Activated naive CD4-positive, alpha-beta T cell treated with anti-CD3 and anti-CD28 coated beads for 36 hours (primary cell): ENCODE data around the gene BLVRB. TPM values are rescaled to one million over a fixed set of nuclear protein-coding genes. Genes with fewer than 3 reads are reported as not detected.
"Not testable (repeated sequence)": the region's sequence is repeated elsewhere in the genome, so short reads cannot be mapped to it uniquely, and the experiment has no call there.

Experiments used
- CTCF ChIA-PET: fragments of 350-600 bp; sonication (Branson Sonifier 250); formaldehyde crosslinking; loops from one replicate; lab custom pipeline; 2021; ENCODE audit warnings: antibody characterized with exemption; lab: Charles Lee
- DNase-seq: peaks from one replicate; pipeline ENCODE4 v3.0.0-alpha.2; 2020
- H3K27ac Mint-ChIP-seq: one replicate; pipeline ENCODE4 v1.8.0; 2021; ENCODE audit warnings: mild to moderate bottlenecking, mixed read lengths
- H3K27me3 Mint-ChIP-seq: one replicate; pipeline ENCODE4 v1.8.0; 2021; ENCODE audit warnings: low read depth, mixed read lengths
- H3K36me3 Mint-ChIP-seq: one replicate; pipeline ENCODE4 v1.8.0; 2021; ENCODE audit warnings: low read depth, mixed read lengths
- H3K4me1 Mint-ChIP-seq: one replicate; pipeline ENCODE4 v1.8.0; 2021; ENCODE audit warnings: low read depth, mixed read lengths
- H3K4me3 Mint-ChIP-seq: one replicate; pipeline ENCODE4 v1.8.0; 2021; ENCODE audit warnings: mild to moderate bottlenecking, moderate library complexity, mixed read lengths
- H3K9me3 Mint-ChIP-seq: one replicate; pipeline ENCODE4 v1.8.0; 2021; ENCODE audit warnings: mixed read lengths
- intact Hi-C: fragments of 100-400 bp; cut with micrococcal nuclease; formaldehyde crosslinking; loops from one replicate; pipeline ENCODE4 v1.15.1; 2023
- total RNA-seq, 2 experiments: library from RNA; stranded (reverse); gene quantifications; one replicate each; pipeline ENCODE4 v1.2.3, GENCODE V29; 2021

Gene BLVRB
- total RNA-seq, 2 experiments from 2014 or later = 29.4 to 30.2 TPM

DNA sequence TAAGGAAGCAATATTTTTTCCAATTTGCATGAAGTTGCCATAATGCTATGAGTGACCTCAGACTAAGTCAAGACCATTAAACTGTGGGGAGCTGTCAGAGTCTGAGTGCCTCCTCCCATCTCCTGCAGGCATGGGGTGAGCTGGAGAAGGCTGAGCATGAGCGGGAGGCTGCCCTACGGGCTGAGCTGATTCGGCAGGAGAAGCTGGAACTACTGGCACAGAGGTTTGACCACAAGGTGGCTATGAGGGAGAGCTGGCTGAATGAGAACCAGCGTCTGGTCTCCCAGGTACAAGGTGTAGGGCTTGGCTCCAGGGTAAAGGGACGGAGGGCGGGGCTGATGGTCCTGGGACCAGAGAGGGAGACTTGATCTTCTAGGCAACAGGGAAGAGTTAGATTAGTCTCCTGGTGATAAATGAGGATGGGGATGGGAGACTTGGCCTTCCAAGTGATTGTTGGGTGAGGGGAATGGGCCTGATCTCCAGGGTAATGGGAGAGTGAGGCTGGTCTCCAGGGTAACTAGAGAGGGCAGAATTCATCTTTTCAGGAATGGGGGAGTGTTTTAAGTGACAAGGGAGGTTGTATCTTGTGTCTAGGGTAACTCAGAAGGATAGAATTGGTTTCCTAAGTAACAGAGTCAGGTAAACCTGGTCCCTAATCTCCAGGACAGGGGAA is 37.2 kb upstream of the BLVRB start:
- H3K27ac Mint-ChIP-seq = no peak overlapping the region
- H3K9me3 Mint-ChIP-seq = no peaks in the 10 kb centered on the region
- intact Hi-C loops = no loop called here
- no peak for DNase-seq
- no peak overlapping the region for H3K4me3 Mint-ChIP-seq
- H3K36me3 Mint-ChIP-seq = no peaks in the 10 kb centered on the region
- CTCF ChIA-PET = no interaction called here
- peaks cover 8% of the 10 kb centered on the region for H3K27me3 Mint-ChIP-seq
- H3K4me1 Mint-ChIP-seq = peaks cover 4% of the 10 kb centered on the region

GRCh38 chr19:40502081-40502480 is 36.5 kb upstream of the BLVRB start:
- CTCF ChIA-PET = interaction anchor here (2.0 kb wide), 1 partner anchor 38 kb away, joined by 5 read pairs; no protein-coding TSS in a partner anchor
- H3K27ac Mint-ChIP-seq = no peak overlapping the region
- H3K4me1 Mint-ChIP-seq = peaks cover 4% of the 10 kb centered on the region
- H3K9me3 Mint-ChIP-seq = no peaks in the 10 kb centered on the region
- intact Hi-C loops = no loop called here
- no peaks in the 10 kb centered on the region for H3K36me3 Mint-ChIP-seq
- DNase-seq = no peak
- peaks cover 8% of the 10 kb centered on the region for H3K27me3 Mint-ChIP-seq
- no peak overlapping the region for H3K4me3 Mint-ChIP-seq

GRCh38 chr19:40501599-40501998 is 36.1 kb upstream of the BLVRB start:
- H3K27me3 Mint-ChIP-seq = peaks cover 8% of the 10 kb centered on the region
- H3K4me1 Mint-ChIP-seq = peaks cover 4% of the 10 kb centered on the region
- no peak overlapping the region for H3K4me3 Mint-ChIP-seq
- DNase-seq = no peak
- no peaks in the 10 kb centered on the region for H3K36me3 Mint-ChIP-seq
- CTCF ChIA-PET = interaction anchor here (2.0 kb wide), 1 partner anchor 37 kb away, joined by 5 read pairs; no protein-coding TSS in a partner anchor
- H3K9me3 Mint-ChIP-seq = no peaks in the 10 kb centered on the region
- intact Hi-C loops = no loop called here
- H3K27ac Mint-ChIP-seq = no peak overlapping the region

DNA sequence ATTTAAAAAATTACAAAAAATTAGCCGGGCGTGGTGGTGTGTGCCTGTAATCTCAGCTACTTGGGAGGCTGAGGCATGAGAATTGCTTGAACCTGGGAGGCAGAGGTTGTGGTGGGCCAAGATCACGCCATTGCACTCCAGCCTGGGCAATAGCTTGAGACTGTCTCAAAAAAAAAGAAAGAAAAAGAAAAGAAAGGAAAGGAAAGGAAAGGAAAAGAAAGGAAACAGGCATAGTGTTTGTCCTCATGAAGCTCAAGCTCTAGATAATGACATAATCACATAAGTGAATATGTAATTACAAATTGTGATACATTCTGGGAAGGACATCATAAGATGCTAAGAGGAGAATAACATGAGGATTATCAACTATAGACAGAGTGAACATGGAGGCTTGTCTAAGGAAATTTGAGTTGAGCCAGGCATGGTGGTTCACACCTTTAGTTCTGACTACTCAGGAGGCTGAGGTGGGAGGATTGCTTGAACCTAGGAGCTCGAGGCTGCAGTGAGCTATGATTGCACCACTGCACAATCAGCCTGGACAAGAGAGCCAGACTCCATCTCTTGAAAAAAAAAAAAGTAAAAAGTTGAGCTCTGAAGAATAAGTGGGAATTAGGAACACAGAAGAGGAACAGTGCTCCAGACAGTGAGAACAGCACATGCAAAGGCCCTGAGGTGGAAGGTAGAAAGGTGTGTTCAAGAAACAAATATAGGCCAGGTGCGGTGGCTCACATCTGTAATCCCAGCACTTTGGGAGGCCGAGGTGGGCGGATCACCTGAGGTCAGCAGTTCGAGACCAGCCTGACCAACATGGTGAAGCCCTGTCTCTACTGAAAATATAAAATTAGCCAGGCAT is 35.4 kb upstream of the BLVRB start:
- H3K27me3 Mint-ChIP-seq, H3K27ac Mint-ChIP-seq, H3K9me3 Mint-ChIP-seq, H3K4me3 Mint-ChIP-seq, H3K4me1 Mint-ChIP-seq, DNase-seq, H3K36me3 Mint-ChIP-seq, intact Hi-C loops: not testable (repeated sequence)
- CTCF ChIA-PET = interaction anchor here (2.0 kb wide), 1 partner anchor 36 kb away, joined by 5 read pairs; no protein-coding TSS in a partner anchor

DNA sequence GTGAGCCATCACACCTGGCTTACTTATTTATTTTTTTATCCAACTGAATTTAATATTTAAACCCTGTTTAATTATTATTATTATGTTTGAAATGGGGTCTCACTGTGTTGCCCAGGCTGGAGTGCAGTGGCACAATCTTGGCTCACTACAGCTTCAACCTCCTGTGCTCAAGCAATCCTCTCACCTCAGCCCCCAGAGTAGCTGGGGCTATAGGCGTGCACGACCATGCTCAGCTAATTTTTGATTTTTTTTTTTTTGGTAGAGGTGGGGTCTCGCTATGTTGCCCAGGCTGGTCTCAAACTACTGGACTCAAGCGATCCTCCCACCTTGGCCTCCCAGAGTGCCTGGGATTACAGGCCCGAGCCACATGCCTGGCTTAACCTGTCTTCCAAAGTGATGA is 33.8 kb upstream of the BLVRB start:
- no peaks in the 10 kb centered on the region for H3K36me3 Mint-ChIP-seq
- peaks cover 13% of the 10 kb centered on the region for H3K27me3 Mint-ChIP-seq
- H3K27ac Mint-ChIP-seq = no peak overlapping the region
- intact Hi-C loops = no loop called here
- no peaks in the 10 kb centered on the region for H3K4me1 Mint-ChIP-seq
- H3K4me3 Mint-ChIP-seq = no peak overlapping the region
- no peak for DNase-seq
- H3K9me3 Mint-ChIP-seq = no peaks in the 10 kb centered on the region
- CTCF ChIA-PET = interaction anchor here (0.7 to 1.0 kb wide), 2 partner anchors 11 to 1667 kb away, joined by 3 to 4 read pairs; no protein-coding TSS in a partner anchor

DNA sequence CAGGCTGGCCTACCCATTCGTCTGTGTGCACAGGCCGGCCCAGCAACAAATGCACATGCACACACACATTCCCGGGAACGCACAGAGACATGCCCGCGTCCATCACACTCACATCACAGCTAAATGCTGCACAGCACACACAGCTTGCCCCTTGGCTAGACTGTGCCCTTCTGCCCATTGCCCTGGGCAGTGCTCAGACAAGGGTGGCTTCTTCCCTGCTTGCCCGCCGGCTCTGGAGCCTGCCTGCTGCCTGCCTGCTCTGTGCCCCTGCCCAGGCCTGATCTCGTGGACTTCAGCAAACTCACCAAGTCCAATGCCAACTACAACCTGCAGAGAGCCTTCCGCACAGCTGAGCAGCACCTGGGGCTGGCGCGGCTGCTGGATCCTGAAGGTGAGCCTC is 31.7 kb upstream of the BLVRB start:
- H3K9me3 Mint-ChIP-seq = no peaks in the 10 kb centered on the region
- H3K27me3 Mint-ChIP-seq = peaks cover 9% of the 10 kb centered on the region
- CTCF ChIA-PET = interaction anchor here (0.5 kb wide), 1 partner anchor 88 kb away, joined by 3 read pairs; no protein-coding TSS in a partner anchor
- intact Hi-C loops = no loop called here
- DNase-seq = no peak
- H3K27ac Mint-ChIP-seq = no peak overlapping the region
- no peaks in the 10 kb centered on the region for H3K36me3 Mint-ChIP-seq
- H3K4me1 Mint-ChIP-seq = no peaks in the 10 kb centered on the region
- H3K4me3 Mint-ChIP-seq = no peak overlapping the region

DNA sequence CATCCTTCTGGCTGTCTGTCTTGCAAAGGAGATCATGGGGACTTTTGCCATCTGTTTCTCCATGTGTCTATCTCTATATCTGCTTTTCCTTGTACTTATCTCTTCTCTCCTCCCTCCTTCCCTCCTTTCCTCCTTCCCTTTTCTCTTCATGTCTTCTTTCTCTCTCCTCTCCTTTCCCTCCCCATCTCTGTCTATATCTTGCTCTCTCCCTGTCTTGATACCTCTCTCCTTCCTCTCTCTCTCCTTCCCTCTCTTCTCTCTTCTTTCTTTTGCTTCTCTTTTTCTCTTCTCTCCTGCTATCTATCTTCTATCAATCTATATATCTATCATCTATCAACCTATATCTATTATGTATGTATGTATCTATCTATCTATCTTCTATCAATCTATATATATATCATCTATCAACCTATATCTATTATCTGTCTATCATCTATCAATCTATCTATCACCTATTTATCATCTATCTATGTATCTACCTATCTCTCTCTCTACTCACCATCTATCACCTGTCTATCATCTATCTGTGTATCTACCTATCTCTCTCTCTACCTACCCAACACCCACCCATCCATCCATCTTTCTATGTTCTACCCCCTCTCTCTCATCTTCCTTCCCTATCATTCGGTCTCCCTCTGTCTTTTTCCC is 28.8 kb upstream of the BLVRB start:
- no peak overlapping the region for H3K27ac Mint-ChIP-seq
- no peaks in the 10 kb centered on the region for H3K9me3 Mint-ChIP-seq
- no peak for DNase-seq
- H3K36me3 Mint-ChIP-seq = no peaks in the 10 kb centered on the region
- no peaks in the 10 kb centered on the region for H3K4me1 Mint-ChIP-seq
- peaks cover 5% of the 10 kb centered on the region for H3K27me3 Mint-ChIP-seq
- no peak overlapping the region for H3K4me3 Mint-ChIP-seq
- CTCF ChIA-PET = no interaction called here
- intact Hi-C loops = no loop called here

DNA sequence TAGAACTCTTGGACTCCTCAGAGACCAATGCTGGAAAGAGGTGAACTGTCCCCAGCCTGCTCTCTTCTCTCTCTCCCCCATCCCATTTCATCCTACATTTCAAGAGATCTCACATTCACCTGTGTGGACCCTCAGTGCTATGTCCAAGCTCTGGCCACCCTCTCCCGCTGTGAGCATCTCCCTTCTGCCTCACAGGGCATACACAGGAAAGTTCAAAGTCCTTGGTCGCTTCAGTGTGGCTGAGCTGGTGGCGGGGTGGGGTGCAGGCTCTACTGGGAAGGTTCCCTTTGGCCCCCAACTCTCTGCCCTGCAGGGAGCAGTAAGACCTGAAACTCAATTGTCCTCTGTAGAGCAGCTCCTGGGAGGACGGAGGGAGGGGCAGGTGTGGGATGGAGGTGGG is 28.2 kb upstream of the BLVRB start:
- H3K9me3 Mint-ChIP-seq = no peaks in the 10 kb centered on the region
- peaks cover 5% of the 10 kb centered on the region for H3K27me3 Mint-ChIP-seq
- CTCF ChIA-PET = interaction anchor here (1.0 kb wide), 1 partner anchor 17 kb away, joined by 3 read pairs; no protein-coding TSS in a partner anchor
- DNase-seq = no peak
- H3K36me3 Mint-ChIP-seq = no peaks in the 10 kb centered on the region
- intact Hi-C loops = no loop called here
- no peak overlapping the region for H3K4me3 Mint-ChIP-seq
- no peak overlapping the region for H3K27ac Mint-ChIP-seq
- H3K4me1 Mint-ChIP-seq = no peaks in the 10 kb centered on the region

- no peaks in the 10 kb centered on the region for H3K9me3 Mint-ChIP-seq
- peaks cover 7% of the 10 kb centered on the region for H3K4me1 Mint-ChIP-seq
- no peak overlapping the region for H3K27ac Mint-ChIP-seq
- H3K36me3 Mint-ChIP-seq = no peaks in the 10 kb centered on the region
- DNase-seq = no peak
- H3K27me3 Mint-ChIP-seq = peaks cover 13% of the 10 kb centered on the region
- no peak overlapping the region for H3K4me3 Mint-ChIP-seq
- intact Hi-C loops = no loop called here
- CTCF ChIA-PET = no interaction called here
These were observed 26.7 kb upstream of the BLVRB start for GRCh38 chr19:40492274-40492673.

DNA sequence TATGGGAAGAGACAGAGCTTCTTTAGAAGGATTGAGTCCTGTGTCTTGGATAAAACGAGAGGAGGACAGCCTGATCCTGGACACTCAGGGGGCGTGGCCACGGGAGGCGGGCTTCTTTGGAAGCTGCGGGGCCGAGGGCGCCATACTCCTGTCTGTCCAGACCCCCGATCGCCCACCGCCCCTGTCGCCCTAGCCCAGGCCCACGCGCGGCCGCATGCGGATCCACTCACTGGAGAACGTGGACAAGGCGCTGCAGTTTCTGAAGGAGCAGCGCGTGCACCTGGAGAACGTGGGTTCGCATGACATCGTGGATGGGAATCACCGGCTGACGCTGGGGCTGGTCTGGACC is 24.3 kb upstream of the BLVRB start:
- DNase-seq = no peak
- Mint-ChIP-seq H3K4me3 (no peak overlapping the region), H3K36me3 (no peaks in the 10 kb centered on the region), H3K27ac (no peak overlapping the region), H3K9me3 (no peaks in the 10 kb centered on the region), H3K27me3 (peaks cover 15% of the 10 kb centered on the region), H3K4me1 (peaks cover 7% of the 10 kb centered on the region)
- intact Hi-C loops = no loop called here
- CTCF ChIA-PET = interaction anchor here (0.7 kb wide), 1 partner anchor 824 kb away, joined by 3 read pairs; no protein-coding TSS in a partner anchor

- no peak for DNase-seq
- Mint-ChIP-seq H3K4me3 (no peak overlapping the region), H3K36me3 (no peaks in the 10 kb centered on the region), H3K4me1 (peaks cover 7% of the 10 kb centered on the region), H3K27me3 (peaks cover 12% of the 10 kb centered on the region), H3K9me3 (no peaks in the 10 kb centered on the region), H3K27ac (no peak overlapping the region)
- intact Hi-C loops = no loop called here
- CTCF ChIA-PET = interaction anchor here (0.6 kb wide), 1 partner anchor 76 kb away, joined by 4 read pairs; no protein-coding TSS in a partner anchor
These were observed 20.5 kb upstream of the BLVRB start for GRCh38 chr19:40486017-40486416.
